Measurements from ENCODE around the gene ALKBH4.

- TF ChIP-seq CTCF (IDR thresholded peaks at IDR 0.05; ENCODE audit: low read length) (no peak), EZH2phosphoT487 (IDR thresholded peaks at IDR 0.05; ENCODE audit: low read length) (no peak)
These were observed 32.9 kb downstream of the ALKBH4 start for GRCh38 chr7:102431617-102432298.

Data from MM.1S (cell line).